Activated T-helper 17 cell treated with anti-CD3 and anti-CD28 coated beads, Interleukin-2, amount 50 U/mL, for 72 hours (primary cell): ENCODE measurements around the gene BRF1. TPM values are rescaled to one million over a fixed set of nuclear protein-coding genes. Genes with fewer than 3 reads are reported as not detected.

ENCODE experiments used
- ATAC-seq: fragments of 150-1000 bp; cut with Tn5 transposase; replicated peaks from 2 replicates; pipeline ENCODE4 v1.10.0; 2021; ENCODE audit warnings: mild to moderate bottlenecking, moderate library complexity
- H3K27ac Mint-ChIP-seq: one replicate; pipeline ENCODE4 v1.8.0; 2022; ENCODE audit warnings: mixed read lengths
- H3K27me3 Mint-ChIP-seq: one replicate; pipeline ENCODE4 v1.8.0; 2022; ENCODE audit warnings: mixed read lengths
- H3K36me3 Mint-ChIP-seq: one replicate; pipeline ENCODE4 v1.8.0; 2022; ENCODE audit warnings: low read depth, mild to moderate bottlenecking, mixed read lengths
- H3K4me1 Mint-ChIP-seq: one replicate; pipeline ENCODE4 v1.8.0; 2022; ENCODE audit warnings: mixed read lengths
- H3K4me3 Mint-ChIP-seq: one replicate; pipeline ENCODE4 v1.8.0; 2022; ENCODE audit warnings: mild to moderate bottlenecking, mixed read lengths
- H3K9me3 Mint-ChIP-seq: one replicate; pipeline ENCODE4 v1.8.0; 2022; ENCODE audit warnings: mixed read lengths
- total RNA-seq, 2 donors: library from RNA; stranded (reverse); gene quantifications; one replicate each; pipeline ENCODE4 v1.2.3, GENCODE V29; 2022

BRF1 gene
- total RNA-seq, 2 donors from 2014 or later = 28.6 to 35.1 TPM

GRCh38 chr14:105196265-105196960 is 104.4 kb downstream of the BRF1 start:
- Mint-ChIP-seq H3K9me3 (no peaks in the 10 kb centered on the region), H3K36me3 (no peaks in the 10 kb centered on the region), H3K4me3 (no peak overlapping the region), H3K27me3 (peaks cover 22% of the 10 kb centered on the region), H3K27ac (no peak overlapping the region), H3K4me1 (peaks cover 6% of the 10 kb centered on the region)
- ATAC-seq = no peak

- ATAC-seq = no peak
- no peak overlapping the region for H3K4me3 Mint-ChIP-seq
- peaks cover 20% of the 10 kb centered on the region for H3K27me3 Mint-ChIP-seq
- H3K27ac Mint-ChIP-seq = no peak overlapping the region
- peaks cover 6% of the 10 kb centered on the region for H3K4me1 Mint-ChIP-seq
- H3K36me3 Mint-ChIP-seq = no peaks in the 10 kb centered on the region
- H3K9me3 Mint-ChIP-seq = no peaks in the 10 kb centered on the region
Measured at GRCh38 chr14:105195522-105196264, 105.1 kb downstream of the BRF1 start.

GRCh38 chr14:105195051-105195450 is 105.8 kb downstream of the BRF1 start:
- Mint-ChIP-seq H3K4me1 (peaks cover 6% of the 10 kb centered on the region), H3K27me3 (peaks cover 18% of the 10 kb centered on the region), H3K36me3 (no peaks in the 10 kb centered on the region), H3K9me3 (no peaks in the 10 kb centered on the region), H3K27ac (no peak overlapping the region), H3K4me3 (no peak overlapping the region)
- ATAC-seq = no peak

GRCh38 chr14:105193916-105194782 is 106.7 kb downstream of the BRF1 start:
- no peak overlapping the region for H3K27ac Mint-ChIP-seq
- peak overlapping the region; percentile 9 for H3K4me3 Mint-ChIP-seq
- H3K27me3 Mint-ChIP-seq = peaks cover 16% of the 10 kb centered on the region
- H3K36me3 Mint-ChIP-seq = no peaks in the 10 kb centered on the region
- peak; percentile 44 for ATAC-seq
- peaks cover 6% of the 10 kb centered on the region for H3K4me1 Mint-ChIP-seq
- no peaks in the 10 kb centered on the region for H3K9me3 Mint-ChIP-seq

GRCh38 chr14:105192866-105193731 is 107.7 kb downstream of the BRF1 start:
- H3K9me3 Mint-ChIP-seq = no peaks in the 10 kb centered on the region
- H3K4me1 Mint-ChIP-seq = peaks cover 6% of the 10 kb centered on the region
- peak overlapping the region; percentile 16 for H3K4me3 Mint-ChIP-seq
- ATAC-seq = peak; percentile 72
- no peaks in the 10 kb centered on the region for H3K36me3 Mint-ChIP-seq
- peaks cover 14% of the 10 kb centered on the region for H3K27me3 Mint-ChIP-seq
- no peak overlapping the region for H3K27ac Mint-ChIP-seq

- H3K4me3 Mint-ChIP-seq = no peak overlapping the region
- H3K4me1 Mint-ChIP-seq = no peaks in the 10 kb centered on the region
- no peaks in the 10 kb centered on the region for H3K36me3 Mint-ChIP-seq
- no peaks in the 10 kb centered on the region for H3K9me3 Mint-ChIP-seq
- H3K27me3 Mint-ChIP-seq = peaks cover 10% of the 10 kb centered on the region
- peak; percentile 46 for ATAC-seq
- no peak overlapping the region for H3K27ac Mint-ChIP-seq
Measured at GRCh38 chr14:105187935-105188524, 112.8 kb downstream of the BRF1 start.

GRCh38 chr14:105187116-105187515 is 113.7 kb downstream of the BRF1 start:
- peaks cover 10% of the 10 kb centered on the region for H3K27me3 Mint-ChIP-seq
- H3K27ac Mint-ChIP-seq = no peak overlapping the region
- no peak overlapping the region for H3K4me3 Mint-ChIP-seq
- no peaks in the 10 kb centered on the region for H3K9me3 Mint-ChIP-seq
- H3K4me1 Mint-ChIP-seq = no peaks in the 10 kb centered on the region
- no peaks in the 10 kb centered on the region for H3K36me3 Mint-ChIP-seq
- ATAC-seq = peak; percentile 18

- ATAC-seq = no peak
- Mint-ChIP-seq H3K4me3 (no peak overlapping the region), H3K4me1 (no peaks in the 10 kb centered on the region), H3K9me3 (no peaks in the 10 kb centered on the region), H3K36me3 (no peaks in the 10 kb centered on the region), H3K27ac (no peak overlapping the region), H3K27me3 (peaks cover 10% of the 10 kb centered on the region)
Measured at GRCh38 chr14:105185973-105186372, 114.8 kb downstream of the BRF1 start.

GRCh38 chr14:105185001-105185400 is 115.8 kb downstream of the BRF1 start:
- Mint-ChIP-seq H3K27ac (no peak overlapping the region), H3K4me1 (no peaks in the 10 kb centered on the region), H3K27me3 (peaks cover 10% of the 10 kb centered on the region), H3K4me3 (no peak overlapping the region), H3K36me3 (no peaks in the 10 kb centered on the region), H3K9me3 (no peaks in the 10 kb centered on the region)
- no peak for ATAC-seq

- H3K9me3 Mint-ChIP-seq = no peaks in the 10 kb centered on the region
- peaks cover 7% of the 10 kb centered on the region for H3K27me3 Mint-ChIP-seq
- no peak for ATAC-seq
- H3K4me3 Mint-ChIP-seq = no peak overlapping the region
- no peaks in the 10 kb centered on the region for H3K4me1 Mint-ChIP-seq
- no peak overlapping the region for H3K27ac Mint-ChIP-seq
- H3K36me3 Mint-ChIP-seq = no peaks in the 10 kb centered on the region
Measured at GRCh38 chr14:105184461-105184860, 116.3 kb downstream of the BRF1 start.

- Mint-ChIP-seq H3K9me3 (no peaks in the 10 kb centered on the region), H3K4me1 (no peaks in the 10 kb centered on the region), H3K36me3 (no peaks in the 10 kb centered on the region), H3K4me3 (peak overlapping the region; percentile 45), H3K27ac (no peak overlapping the region), H3K27me3 (peaks cover 3% of the 10 kb centered on the region)
- ATAC-seq = no peak
Measured at GRCh38 chr14:105182296-105183020, 118.3 kb downstream of the BRF1 start.

- no peak overlapping the region for H3K27ac Mint-ChIP-seq
- ATAC-seq = no peak
- H3K9me3 Mint-ChIP-seq = no peaks in the 10 kb centered on the region
- peak overlapping the region; percentile 45 for H3K4me3 Mint-ChIP-seq
- H3K36me3 Mint-ChIP-seq = no peaks in the 10 kb centered on the region
- H3K4me1 Mint-ChIP-seq = no peaks in the 10 kb centered on the region
- H3K27me3 Mint-ChIP-seq = peaks cover 3% of the 10 kb centered on the region
Measured at GRCh38 chr14:105181549-105182295, 119.1 kb downstream of the BRF1 start.
